Body of pancreas (tissue), 4 donors: ENCODE data around the gene SAP30L. TPM values are rescaled to one million over a fixed set of nuclear protein-coding genes. Genes with fewer than 3 reads are reported as not detected.

Source experiments
- ATAC-seq: fragments of 150-250 bp; one replicate; pipeline ENCODE4 v1.9.1; 2016
- DNase-seq, 4 donors: peaks; one replicate each; pipeline ENCODE4 v3.0.0-alpha.2; 2019
- H3K27ac ChIP-seq, 4 donors: fragments of 200-600 bp; sonication (generic); 1 replicate in 3 of 4; 2 replicates in 1 of 4; pipeline versions ENCODE4 v1.5.1 to v1.6.1; 2016 to 2019; ENCODE audit warnings: mild to moderate bottlenecking in 1 of 4, mixed read lengths in 1 of 4, moderate library complexity in 1 of 4
- H3K27me3 ChIP-seq, 2 donors: fragments of 200-600 bp; sonication (generic); one replicate each; pipeline ENCODE4 v1.6.0; 2016; ENCODE audit warnings: mild to moderate bottlenecking in 1 of 2
- H3K36me3 ChIP-seq, 2 donors: fragments of 200-600 bp; sonication (generic); replicated peaks in 1 of 2; 2 replicates each; pipeline ENCODE4 v1.5.1; 2016; ENCODE audit warnings: low read depth in 2 of 2; ENCODE audit not compliant: insufficient read depth in 1 of 2
- H3K4me1 ChIP-seq: fragments of 200-600 bp; sonication (generic); one replicate; pipeline ENCODE4 v1.6.0; 2016
- H3K4me3 ChIP-seq, 2 donors: fragments of 200-600 bp; sonication (generic); 1 replicate in 1 of 2; 2 replicates in 1 of 2; pipeline ENCODE4 v1.5.1; 2016 to 2019
- H3K9me3 ChIP-seq, 3 donors: fragments of 200-600 bp; sonication (generic); 1 replicate in 2 of 3; 2 replicates in 1 of 3; pipeline ENCODE4 v1.5.1; 2016
- POLR2A ChIP-seq, 3 donors: fragments of 450-650 bp; IDR thresholded peaks; one replicate each; pipeline ENCODE4 v1.6.1; 2016; ENCODE audit warnings: antibody characterized with exemption in 3 of 3, mild to moderate bottlenecking in 2 of 3
- WGBS, 2 donors: methylation state at CpG; one replicate each; pipeline ENCODE4 v1.1.5; 2017; 5-methylcytosine and 5-hydroxymethylcytosine counted together
- intact Hi-C: fragments of 100-400 bp; cut with DNase I; formaldehyde crosslinking; loops from one replicate; pipeline ENCODE4 v1.15.1; 2023
- total RNA-seq, 2 donors: library from RNA; depleted of rRNA; stranded (reverse); fragments of >200 nt; gene quantifications; one replicate each; pipeline ENCODE4 v1.1.0, GENCODE V29; 2016
- TF ChIP-seq, protein P1 (sequence below), 7 experiments: fragments of 450-650 bp in 4 of 7; fragments of 200-600 bp in 3 of 7; sonication (generic) in 3 of 7; IDR thresholded peaks; one replicate each; pipeline ENCODE4 v1.5.1; 2016 to 2019; ENCODE audit warnings: antibody characterized with exemption in 7 of 7

Gene SAP30L
- total RNA-seq, 2 donors from 2014 or later, result 11.7 to 15.5 TPM

DNA sequence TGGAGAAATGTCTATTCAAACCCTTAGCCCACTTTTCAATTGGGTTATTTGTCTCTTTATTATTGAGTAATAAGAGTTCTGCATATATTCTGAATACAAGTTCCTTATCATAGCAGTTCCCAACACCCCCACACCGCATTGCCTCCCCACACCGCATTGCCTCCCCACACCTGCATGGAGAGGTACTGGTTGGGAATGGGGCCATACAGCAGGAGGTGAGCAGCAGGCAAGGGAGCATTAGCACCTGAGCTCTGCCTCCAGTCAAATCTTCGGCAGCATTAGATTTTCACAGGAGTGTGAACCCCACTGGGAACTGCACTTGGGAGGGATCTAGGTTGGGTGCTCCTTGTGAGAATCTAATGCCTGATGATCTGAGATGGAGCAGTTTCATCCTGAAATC is 10.6 kb upstream of the SAP30L start:
- WGBS, 2 donors, result 98 to 100% methylated on average over 3 of the region's 3 CpGs
- ATAC-seq (no peak), DNase-seq (no peak)
- Histone ChIP-seq H3K9me3 (no peaks in the 10 kb centered on the region), H3K36me3 (peaks cover 0 to 2% of the 10 kb centered on the region in 2 donors), H3K27me3 (no peaks in the 10 kb centered on the region), H3K4me1 (no peaks in the 10 kb centered on the region), H3K4me3 (no peak overlapping the region), H3K27ac (no peak overlapping the region)
- intact Hi-C loops, result no loop called here
- TF ChIP-seq POLR2A (IDR thresholded peaks at IDR 0.05), result no peak
- TF ChIP-seq, protein P1, sequence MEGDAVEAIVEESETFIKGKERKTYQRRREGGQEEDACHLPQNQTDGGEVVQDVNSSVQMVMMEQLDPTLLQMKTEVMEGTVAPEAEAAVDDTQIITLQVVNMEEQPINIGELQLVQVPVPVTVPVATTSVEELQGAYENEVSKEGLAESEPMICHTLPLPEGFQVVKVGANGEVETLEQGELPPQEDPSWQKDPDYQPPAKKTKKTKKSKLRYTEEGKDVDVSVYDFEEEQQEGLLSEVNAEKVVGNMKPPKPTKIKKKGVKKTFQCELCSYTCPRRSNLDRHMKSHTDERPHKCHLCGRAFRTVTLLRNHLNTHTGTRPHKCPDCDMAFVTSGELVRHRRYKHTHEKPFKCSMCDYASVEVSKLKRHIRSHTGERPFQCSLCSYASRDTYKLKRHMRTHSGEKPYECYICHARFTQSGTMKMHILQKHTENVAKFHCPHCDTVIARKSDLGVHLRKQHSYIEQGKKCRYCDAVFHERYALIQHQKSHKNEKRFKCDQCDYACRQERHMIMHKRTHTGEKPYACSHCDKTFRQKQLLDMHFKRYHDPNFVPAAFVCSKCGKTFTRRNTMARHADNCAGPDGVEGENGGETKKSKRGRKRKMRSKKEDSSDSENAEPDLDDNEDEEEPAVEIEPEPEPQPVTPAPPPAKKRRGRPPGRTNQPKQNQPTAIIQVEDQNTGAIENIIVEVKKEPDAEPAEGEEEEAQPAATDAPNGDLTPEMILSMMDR (IDR thresholded peaks at IDR 0.05), result no peak

DNA sequence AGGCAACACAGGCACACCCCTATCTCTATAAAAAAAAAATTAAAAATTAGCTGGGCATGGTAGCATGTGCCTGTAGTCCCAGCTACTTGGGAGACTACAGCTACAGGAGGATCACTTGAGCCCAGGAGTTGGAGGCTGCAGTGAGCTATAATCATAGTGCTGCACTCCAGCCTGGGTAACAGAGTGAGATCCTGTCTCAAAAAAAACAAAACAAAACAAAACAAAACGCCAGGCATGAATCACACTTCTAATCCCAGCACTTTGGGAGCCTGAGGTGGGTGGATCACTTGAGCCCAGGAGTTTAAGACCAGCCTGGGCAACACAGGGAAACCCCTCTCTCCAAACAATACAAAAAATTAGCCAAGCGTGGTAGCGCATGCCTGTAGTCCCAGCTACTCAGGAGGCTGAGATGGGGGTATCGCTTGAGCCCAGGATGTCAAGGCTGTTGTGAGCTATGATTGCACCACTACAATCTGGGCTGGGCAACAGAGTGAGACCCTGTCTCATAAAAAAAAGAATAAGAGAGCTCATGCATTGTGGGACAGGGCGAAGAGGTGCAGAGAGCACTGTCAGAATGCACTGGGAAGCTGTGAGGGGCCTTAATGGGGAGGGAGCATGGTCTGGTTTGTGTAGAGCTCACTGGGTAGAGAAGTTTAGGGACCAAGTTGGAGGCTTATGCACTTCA is 8.4 kb upstream of the SAP30L start:
- Histone ChIP-seq H3K36me3 (peaks cover 0 to 4% of the 10 kb centered on the region in 2 donors), H3K27ac (no peak overlapping the region), H3K27me3 (no peaks in the 10 kb centered on the region), H3K9me3 (no peaks in the 10 kb centered on the region), H3K4me3 (no peak overlapping the region), H3K4me1 (no peaks in the 10 kb centered on the region)
- ATAC-seq, result no peak
- TF ChIP-seq POLR2A (IDR thresholded peaks at IDR 0.05), result no peak
- TF ChIP-seq, protein P1 (IDR thresholded peaks at IDR 0.05), result no peak
- intact Hi-C loops, result no loop called here
- WGBS, 2 donors, result 86 to 91% methylated on average over 5 of the region's 5 CpGs
- no peak for DNase-seq

DNA sequence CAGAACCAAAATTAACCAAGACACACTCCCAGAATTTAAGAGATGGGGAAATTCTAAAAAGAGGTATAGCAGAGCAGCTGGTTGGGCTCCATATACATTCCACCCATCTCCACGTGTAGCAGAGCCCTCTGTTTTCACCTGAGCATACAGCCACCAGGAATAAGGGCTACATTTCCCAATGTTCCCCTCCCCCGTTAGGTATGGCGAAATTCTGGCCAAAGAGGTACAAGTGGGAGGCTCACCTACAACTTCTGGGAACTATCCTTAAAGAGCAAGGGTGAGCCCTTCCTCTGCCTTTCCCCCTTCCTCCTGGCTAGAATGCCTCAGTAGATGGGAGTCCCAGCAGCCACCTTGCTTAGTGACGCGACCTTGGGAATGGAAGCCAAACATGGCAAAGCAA is 5.3 kb upstream of the SAP30L start:
- TF ChIP-seq POLR2A (IDR thresholded peaks at IDR 0.05), result no peak
- TF ChIP-seq, protein P1 (IDR thresholded peaks at IDR 0.05), result no peak
- no peaks in the 10 kb centered on the region for H3K9me3 ChIP-seq
- DNase-seq (no peak), ATAC-seq (no peak)
- H3K4me1 ChIP-seq, result peaks cover 7% of the 10 kb centered on the region
- H3K27me3 ChIP-seq, result no peaks in the 10 kb centered on the region
- intact Hi-C loops, result no loop called here
- WGBS, 2 donors, result 88 to 89% methylated on average over 5 of the region's 5 CpGs
- H3K27ac ChIP-seq, result no peak overlapping the region
- peaks cover 0 to 4% of the 10 kb centered on the region in 2 donors for H3K36me3 ChIP-seq
- no peak overlapping the region for H3K4me3 ChIP-seq

GRCh38 chr5:154442801-154443200 is 3.0 kb upstream of the SAP30L start:
- H3K9me3 ChIP-seq, result no peaks in the 10 kb centered on the region
- no peaks in the 10 kb centered on the region for H3K27me3 ChIP-seq
- intact Hi-C loops, result no loop called here
- peaks cover 0 to 2% of the 10 kb centered on the region in 2 donors for H3K36me3 ChIP-seq
- H3K27ac ChIP-seq, result no peak overlapping the region
- no peak for ATAC-seq
- no peak overlapping the region for H3K4me3 ChIP-seq
- H3K4me1 ChIP-seq, result peaks cover 16% of the 10 kb centered on the region
- TF ChIP-seq POLR2A (IDR thresholded peaks at IDR 0.05), result no peak
- TF ChIP-seq, protein P1 (IDR thresholded peaks at IDR 0.05), result no peak
- 76 to 79% methylated on average over 1 of the region's 1 CpG for WGBS, 2 donors
- no peak for DNase-seq
